WI38 (cell line): ENCODE results near the gene UVSSA.
"Not testable (repeated sequence)": the region's sequence is repeated elsewhere in the genome, so short reads cannot be mapped to it uniquely, and the experiment has no call there.

Experiments used
- H3K4me3 ChIP-seq: 2 replicates; pipeline ENCODE4 v1.5.1; 2011; ENCODE audit warnings: low read depth, mild to moderate bottlenecking, control low read depth, low read length
- CTCF ChIP-seq: IDR thresholded peaks from 2 replicates; pipeline ENCODE4 v1.5.1; 2012; ENCODE audit warnings: low read depth, mild to moderate bottlenecking, control low read depth, low read length

Gene UVSSA

DNA sequence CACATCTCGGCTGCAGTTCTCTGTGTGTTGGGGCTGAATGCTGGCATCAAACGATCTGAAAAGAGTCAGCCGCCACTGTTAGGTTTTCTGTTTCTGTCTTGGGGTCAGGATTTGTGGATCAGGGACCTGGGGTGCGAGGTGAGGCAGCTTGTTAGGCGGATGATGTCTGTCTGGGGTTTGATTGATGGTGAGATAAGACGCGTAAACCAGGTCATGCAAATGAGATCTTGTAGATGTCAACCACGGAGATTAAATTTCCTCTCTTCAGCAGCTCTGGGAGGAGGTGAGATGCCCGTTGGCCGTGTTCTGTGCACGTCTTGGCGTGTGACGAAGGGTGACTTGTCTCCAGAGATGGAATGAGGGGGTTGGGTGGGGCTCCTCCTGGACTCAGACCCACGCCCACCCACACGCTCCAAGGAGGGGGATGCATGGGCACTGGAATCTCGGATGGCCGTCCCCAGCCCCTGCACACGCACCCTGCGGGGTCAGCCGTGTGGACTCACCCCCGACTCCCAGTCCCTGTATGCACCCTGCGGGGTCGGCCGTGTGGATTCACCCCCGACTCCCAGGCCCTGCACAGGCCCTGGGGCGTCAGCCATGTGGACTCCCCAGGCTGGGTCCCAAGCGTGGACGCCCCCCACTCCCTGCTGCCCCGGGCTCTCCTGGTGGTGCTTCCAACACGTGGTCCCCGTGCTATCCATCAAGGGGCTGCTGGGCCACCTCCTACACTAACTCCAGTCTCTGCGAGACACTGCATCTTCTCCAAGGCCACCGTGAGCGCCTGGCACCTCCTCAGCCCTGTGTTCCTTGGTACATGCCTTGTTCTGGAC is 16.0 kb upstream of the UVSSA start:
- no peak for TF ChIP-seq CTCF
- H3K4me3 ChIP-seq, result no peak overlapping the region

GRCh38 chr4:1331591-1332353 is 15.2 kb upstream of the UVSSA start:
- TF ChIP-seq CTCF, result no peak
- no peak overlapping the region for H3K4me3 ChIP-seq

DNA sequence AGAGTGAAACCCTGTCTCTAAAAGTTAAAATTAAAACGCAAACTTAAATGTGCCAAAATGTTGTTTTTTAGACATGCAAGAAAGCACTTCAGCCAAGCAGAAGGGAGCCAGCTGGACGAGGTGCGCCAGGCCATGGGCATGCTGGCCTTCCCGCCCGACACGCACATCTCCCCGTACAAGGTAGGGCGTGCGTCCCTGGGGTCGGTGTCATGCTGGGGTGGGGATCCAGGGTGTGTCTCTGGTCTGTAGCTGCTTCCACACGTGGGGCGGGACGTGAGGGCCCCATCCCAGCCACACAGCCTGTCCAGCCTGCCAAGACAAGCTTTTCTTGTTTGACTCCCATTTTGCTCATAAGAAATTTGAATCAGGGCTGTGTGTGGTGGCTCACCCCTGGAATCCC is 14.3 kb upstream of the UVSSA start:
- no peak for TF ChIP-seq CTCF
- H3K4me3 ChIP-seq, result no peak overlapping the region

DNA sequence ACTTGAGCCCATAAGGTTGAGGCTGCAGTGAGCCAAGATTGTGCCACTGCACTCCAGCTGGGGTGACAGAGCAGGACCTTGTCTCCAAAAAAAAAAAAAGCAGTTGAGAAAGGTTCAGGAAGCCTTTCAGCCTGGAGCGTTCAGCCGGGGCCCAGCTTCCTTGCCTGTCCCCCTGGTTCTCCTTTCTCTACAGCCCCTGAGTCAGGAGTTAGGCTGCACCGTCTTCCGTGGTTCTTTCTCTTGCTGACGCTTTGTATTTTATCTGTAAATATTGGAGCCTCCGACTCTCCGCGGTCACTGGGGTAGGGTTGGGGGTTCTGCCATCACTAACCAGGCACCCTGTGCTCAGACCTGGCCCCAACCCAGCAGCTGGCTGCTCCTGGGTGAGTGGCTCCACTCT is 13.8 kb upstream of the UVSSA start:
- TF ChIP-seq CTCF, result no peak
- no peak overlapping the region for H3K4me3 ChIP-seq

DNA sequence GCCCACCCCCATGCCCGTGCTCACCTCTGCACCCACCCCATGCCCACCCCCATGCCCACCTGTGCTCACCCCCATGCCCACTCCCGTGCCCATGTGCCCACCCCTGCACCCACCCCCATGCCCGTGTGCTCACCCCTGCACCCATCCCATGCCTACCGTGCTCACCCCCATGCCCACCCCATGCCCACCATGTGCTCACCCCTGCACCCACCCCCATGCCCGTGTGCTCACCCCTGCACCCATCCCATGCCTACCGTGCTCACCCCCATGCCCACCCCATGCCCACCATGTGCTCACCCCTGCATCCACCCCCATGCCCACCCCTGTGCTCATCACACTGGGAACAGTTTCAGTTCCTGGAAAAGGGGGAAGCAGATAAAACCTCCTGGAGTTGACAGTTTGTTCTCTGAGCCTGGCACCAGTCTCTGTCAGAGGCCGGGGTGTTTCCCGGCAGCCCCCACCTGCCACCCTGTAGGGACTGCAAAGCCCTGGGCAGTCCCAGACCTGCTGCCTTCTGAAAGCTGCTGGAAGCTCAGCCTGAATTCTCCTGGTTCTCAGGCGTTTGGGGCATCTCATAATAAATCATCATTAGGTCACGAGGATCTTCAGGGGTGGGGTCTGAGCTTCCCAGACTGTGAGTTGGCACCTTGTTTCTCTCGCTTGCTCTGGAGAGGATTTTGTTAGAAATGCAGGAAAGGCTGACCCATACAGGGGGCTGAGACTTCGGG is 13.0 kb upstream of the UVSSA start:
- not testable (repeated sequence) for H3K4me3 ChIP-seq

GRCh38 chr4:1334579-1334895 is 12.5 kb upstream of the UVSSA start:
- no peak overlapping the region for H3K4me3 ChIP-seq
- TF ChIP-seq CTCF, result no peak

- H3K4me3 ChIP-seq, result not testable (repeated sequence)
Measured at GRCh38 chr4:1335193-1335883, 11.7 kb upstream of the UVSSA start.

GRCh38 chr4:1336088-1336491 is 10.9 kb upstream of the UVSSA start:
- no peak for TF ChIP-seq CTCF

More at GRCh38 chr4:1336088-1336491, 10.9 kb upstream of the UVSSA start:
- H3K4me3 ChIP-seq, result no peak overlapping the region
